Loucy (cell line): Measurements from ENCODE around the gene DACH1.

Experiments used
- EZH2phosphoT487 ChIP-seq: fragments of 200-600 bp; IDR thresholded peaks from 2 replicates; pipeline ENCODE4 v1.6.1; 2018; ENCODE audit warnings: antibody characterized with exemption, mild to moderate bottlenecking, moderate library complexity, borderline replicate concordance
- TF ChIP-seq, protein P1 (sequence below): fragments of 200-600 bp; sonication (generic); conservative IDR thresholded peaks from 2 replicates; pipeline ENCODE4 v1.5.1; 2014; ENCODE audit warnings: mild to moderate bottlenecking, antibody characterized with exemption, low read length

- TF ChIP-seq, protein P1, sequence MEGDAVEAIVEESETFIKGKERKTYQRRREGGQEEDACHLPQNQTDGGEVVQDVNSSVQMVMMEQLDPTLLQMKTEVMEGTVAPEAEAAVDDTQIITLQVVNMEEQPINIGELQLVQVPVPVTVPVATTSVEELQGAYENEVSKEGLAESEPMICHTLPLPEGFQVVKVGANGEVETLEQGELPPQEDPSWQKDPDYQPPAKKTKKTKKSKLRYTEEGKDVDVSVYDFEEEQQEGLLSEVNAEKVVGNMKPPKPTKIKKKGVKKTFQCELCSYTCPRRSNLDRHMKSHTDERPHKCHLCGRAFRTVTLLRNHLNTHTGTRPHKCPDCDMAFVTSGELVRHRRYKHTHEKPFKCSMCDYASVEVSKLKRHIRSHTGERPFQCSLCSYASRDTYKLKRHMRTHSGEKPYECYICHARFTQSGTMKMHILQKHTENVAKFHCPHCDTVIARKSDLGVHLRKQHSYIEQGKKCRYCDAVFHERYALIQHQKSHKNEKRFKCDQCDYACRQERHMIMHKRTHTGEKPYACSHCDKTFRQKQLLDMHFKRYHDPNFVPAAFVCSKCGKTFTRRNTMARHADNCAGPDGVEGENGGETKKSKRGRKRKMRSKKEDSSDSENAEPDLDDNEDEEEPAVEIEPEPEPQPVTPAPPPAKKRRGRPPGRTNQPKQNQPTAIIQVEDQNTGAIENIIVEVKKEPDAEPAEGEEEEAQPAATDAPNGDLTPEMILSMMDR, result no peak
- no peak for TF ChIP-seq EZH2phosphoT487
Observed at GRCh38 chr13:71758828-71759227, 108.2 kb downstream of the DACH1 start.
